Natural killer cell (primary cell): ENCODE data around the gene AFAP1. TPM values are rescaled to one million over a fixed set of nuclear protein-coding genes. Genes with fewer than 3 reads are reported as not detected.

ENCODE experiments used
- ATAC-seq, 3 donors: fragments of 150-1000 bp in 2 of 3; fragments of 200-7000 bp in 1 of 3; cut with Tn5 transposase; 1 replicate in 1 of 3; 2 replicates in 2 of 3; pipeline ENCODE4 v1.10.0; 2021; ENCODE audit warnings: mild to moderate bottlenecking in 2 of 3, moderate library complexity in 2 of 3
- DNase-seq, 2 donors: peaks; one replicate each; pipeline versions ENCODE4 v3.0.0 to v3.0.0-alpha.2; 2013 to 2021; ENCODE audit warnings: mixed read lengths in 1 of 2
- H3K27ac ChIP-seq: one replicate; pipeline ENCODE4 v1.5.1; 2013; ENCODE audit warnings: mild to moderate bottlenecking, low read length
- H3K27me3 ChIP-seq: one replicate; pipeline ENCODE4 v1.6.1; 2013; ENCODE audit warnings: low read length; ENCODE audit not compliant: control insufficient read depth, insufficient read depth
- H3K36me3 ChIP-seq: one replicate; pipeline ENCODE4 v1.6.1; 2013; ENCODE audit warnings: low read length; ENCODE audit not compliant: control insufficient read depth, insufficient read depth
- H3K4me1 ChIP-seq: one replicate; pipeline ENCODE4 v1.6.1; 2013; ENCODE audit warnings: low read length; ENCODE audit not compliant: control insufficient read depth, insufficient read depth
- H3K4me3 ChIP-seq: one replicate; pipeline ENCODE4 v1.5.1; 2013; ENCODE audit warnings: low read length
- H3K9me3 ChIP-seq: one replicate; pipeline ENCODE4 v1.6.1; 2013; ENCODE audit warnings: low read length; ENCODE audit not compliant: control insufficient read depth, insufficient read depth
- H3K27ac Mint-ChIP-seq, 2 donors: one replicate each; pipeline ENCODE4 v1.8.0; 2022; ENCODE audit warnings: mild to moderate bottlenecking in 2 of 2, mixed read lengths in 2 of 2, moderate library complexity in 1 of 2
- H3K27me3 Mint-ChIP-seq, 2 donors: one replicate each; pipeline ENCODE4 v1.8.0; 2022; ENCODE audit warnings: low read depth in 2 of 2, mixed read lengths in 2 of 2
- H3K36me3 Mint-ChIP-seq: one replicate; pipeline ENCODE4 v1.8.0; 2022; ENCODE audit warnings: mixed read lengths
- H3K4me1 Mint-ChIP-seq, 2 donors: one replicate each; pipeline ENCODE4 v1.8.0; 2022; ENCODE audit warnings: mixed read lengths in 2 of 2
- H3K4me3 Mint-ChIP-seq: one replicate; pipeline ENCODE4 v1.8.0; 2022; ENCODE audit warnings: mild to moderate bottlenecking, moderate library complexity, mixed read lengths
- H3K9me3 Mint-ChIP-seq, 2 donors: one replicate each; pipeline ENCODE4 v1.8.0; 2022; ENCODE audit warnings: mixed read lengths in 2 of 2
- WGBS: methylation state at CpG from one replicate; pipeline ENCODE4 v1.1.7; 2013; ENCODE audit warnings: missing lambda C conversion rate; ENCODE audit not compliant: insufficient coverage; 5-methylcytosine and 5-hydroxymethylcytosine counted together
- intact Hi-C: fragments of 100-400 bp; cut with micrococcal nuclease; formaldehyde crosslinking; loops from one replicate; pipeline ENCODE4 v1.14.2; 2022
- total RNA-seq, 4 donors: library from RNA; stranded (reverse); fragments of 120-200 nt in 1 of 4; gene quantifications; one replicate each; pipeline versions ENCODE4 v1.2.3 to v1.2.4, GENCODE V29; 2013 to 2022
- TF ChIP-seq, protein P1 (sequence below): fragments of 200-600 bp; IDR thresholded peaks from one replicate; pipeline ENCODE4 v1.8.0; 2022; ENCODE audit warnings: antibody characterized with exemption

The AFAP1 gene
- total RNA-seq, 3 donors from 2014 or later (not counting 1 experiment from before 2014, with no cell fraction given), result 4.9 to 12.5 (median 9.5) TPM

DNA sequence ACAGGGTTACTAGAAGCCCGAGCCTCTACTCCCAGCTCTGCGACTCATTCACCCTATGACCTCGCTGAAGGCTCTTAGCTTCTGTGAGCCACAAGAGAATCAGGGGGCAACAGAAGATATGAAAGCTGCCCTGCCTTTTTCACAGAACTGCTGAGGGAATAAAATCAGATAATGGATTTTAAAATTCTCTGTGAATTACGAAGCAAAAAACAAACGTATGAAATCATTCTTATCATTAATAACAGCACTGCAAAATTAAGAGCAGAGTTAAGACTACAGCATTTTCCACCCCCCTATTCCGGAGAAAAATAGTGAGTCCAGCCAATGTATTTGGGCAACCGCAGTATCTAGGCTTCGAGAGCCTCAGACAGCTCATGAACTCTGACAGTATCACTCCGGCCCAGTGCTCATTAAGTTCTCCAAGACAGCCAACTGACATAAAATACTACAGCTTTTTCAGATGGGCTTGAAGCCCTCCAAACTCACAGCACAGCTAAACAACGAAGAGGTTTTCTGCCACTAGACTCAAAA lies 33.4 kb downstream of the AFAP1 start:
- no peaks in the 10 kb centered on the region for H3K9me3 ChIP-seq
- Mint-ChIP-seq H3K9me3 (no peaks in the 10 kb centered on the region), H3K4me1 (peaks cover 21 to 32% of the 10 kb centered on the region in 2 donors), H3K4me3 (no peak overlapping the region), H3K27ac (no peak overlapping the region), H3K27me3 (peaks cover 3 to 41% of the 10 kb centered on the region in 2 donors), H3K36me3 (no peaks in the 10 kb centered on the region)
- H3K27ac ChIP-seq, result no peak overlapping the region
- TF ChIP-seq, protein P1, sequence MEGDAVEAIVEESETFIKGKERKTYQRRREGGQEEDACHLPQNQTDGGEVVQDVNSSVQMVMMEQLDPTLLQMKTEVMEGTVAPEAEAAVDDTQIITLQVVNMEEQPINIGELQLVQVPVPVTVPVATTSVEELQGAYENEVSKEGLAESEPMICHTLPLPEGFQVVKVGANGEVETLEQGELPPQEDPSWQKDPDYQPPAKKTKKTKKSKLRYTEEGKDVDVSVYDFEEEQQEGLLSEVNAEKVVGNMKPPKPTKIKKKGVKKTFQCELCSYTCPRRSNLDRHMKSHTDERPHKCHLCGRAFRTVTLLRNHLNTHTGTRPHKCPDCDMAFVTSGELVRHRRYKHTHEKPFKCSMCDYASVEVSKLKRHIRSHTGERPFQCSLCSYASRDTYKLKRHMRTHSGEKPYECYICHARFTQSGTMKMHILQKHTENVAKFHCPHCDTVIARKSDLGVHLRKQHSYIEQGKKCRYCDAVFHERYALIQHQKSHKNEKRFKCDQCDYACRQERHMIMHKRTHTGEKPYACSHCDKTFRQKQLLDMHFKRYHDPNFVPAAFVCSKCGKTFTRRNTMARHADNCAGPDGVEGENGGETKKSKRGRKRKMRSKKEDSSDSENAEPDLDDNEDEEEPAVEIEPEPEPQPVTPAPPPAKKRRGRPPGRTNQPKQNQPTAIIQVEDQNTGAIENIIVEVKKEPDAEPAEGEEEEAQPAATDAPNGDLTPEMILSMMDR, result no peak
- ATAC-seq (no peak), DNase-seq (no peak)
- H3K4me3 ChIP-seq, result no peak overlapping the region
- no peaks in the 10 kb centered on the region for H3K4me1 ChIP-seq
- H3K27me3 ChIP-seq, result no peaks in the 10 kb centered on the region
- WGBS, result 88% methylated on average over 10 of the region's 10 CpGs
- intact Hi-C loops, result no loop called here
- H3K36me3 ChIP-seq, result no peaks in the 10 kb centered on the region

DNA sequence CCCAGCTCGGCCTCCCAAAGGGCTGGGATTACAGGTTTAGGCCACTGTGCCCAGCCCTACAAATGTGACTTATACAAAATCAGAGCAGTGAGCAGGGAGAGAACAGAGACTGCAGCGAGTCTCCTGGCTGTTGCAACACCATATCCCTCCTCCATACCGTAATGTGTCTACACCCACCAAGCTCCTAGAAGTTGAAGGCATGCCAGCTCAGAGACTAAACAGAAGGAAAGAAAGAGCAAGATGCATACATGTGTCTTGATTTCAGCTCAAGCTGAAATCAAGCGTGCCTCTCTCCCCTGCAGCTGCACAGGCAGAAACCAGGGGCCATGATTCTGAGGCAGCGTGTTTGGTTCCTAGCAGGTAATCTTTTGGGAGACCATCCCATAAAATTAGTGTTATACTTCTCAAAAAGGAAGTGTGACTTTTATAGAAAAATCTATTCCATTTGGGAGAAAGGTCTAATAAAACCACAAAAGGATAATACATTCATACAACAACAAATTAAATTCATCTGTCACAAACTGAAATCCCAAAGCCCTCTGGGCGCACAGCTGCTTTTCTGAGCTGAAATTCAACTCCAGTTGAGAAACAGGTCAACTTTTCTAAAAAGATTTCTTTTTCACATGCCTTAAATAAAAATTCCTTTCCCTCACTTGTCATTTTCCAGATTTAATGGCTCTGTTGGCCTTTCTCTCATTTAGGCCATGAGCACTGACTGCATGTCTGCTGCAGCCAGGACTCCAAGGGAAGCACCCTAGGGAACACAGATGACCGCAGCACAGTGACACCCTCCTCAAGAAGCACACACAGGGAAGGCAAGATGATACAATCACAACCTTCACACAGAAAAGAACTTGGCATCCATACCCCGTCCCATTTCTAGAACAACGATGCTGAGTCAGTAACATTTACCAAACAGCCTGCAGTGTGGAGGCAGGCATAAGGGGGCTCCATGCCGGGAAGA lies 34.4 kb downstream of the AFAP1 start:
- intact Hi-C loops, result no loop called here
- Histone ChIP-seq H3K27me3 (no peaks in the 10 kb centered on the region), H3K4me3 (no peak overlapping the region), H3K27ac (no peak overlapping the region), H3K9me3 (no peaks in the 10 kb centered on the region), H3K36me3 (no peaks in the 10 kb centered on the region), H3K4me1 (no peaks in the 10 kb centered on the region)
- no peaks in the 10 kb centered on the region for H3K36me3 Mint-ChIP-seq
- H3K27ac Mint-ChIP-seq, result no peak overlapping the region
- DNase-seq, result no peak
- H3K27me3 Mint-ChIP-seq, result peaks cover 5 to 48% of the 10 kb centered on the region in 2 donors
- H3K4me3 Mint-ChIP-seq, result no peak overlapping the region
- peaks cover 21 to 29% of the 10 kb centered on the region in 2 donors for H3K4me1 Mint-ChIP-seq
- WGBS, result 92% methylated on average over 9 of the region's 10 CpGs
- ATAC-seq, result no peak
- TF ChIP-seq, protein P1, result no peak
- H3K9me3 Mint-ChIP-seq, result no peaks in the 10 kb centered on the region

DNA sequence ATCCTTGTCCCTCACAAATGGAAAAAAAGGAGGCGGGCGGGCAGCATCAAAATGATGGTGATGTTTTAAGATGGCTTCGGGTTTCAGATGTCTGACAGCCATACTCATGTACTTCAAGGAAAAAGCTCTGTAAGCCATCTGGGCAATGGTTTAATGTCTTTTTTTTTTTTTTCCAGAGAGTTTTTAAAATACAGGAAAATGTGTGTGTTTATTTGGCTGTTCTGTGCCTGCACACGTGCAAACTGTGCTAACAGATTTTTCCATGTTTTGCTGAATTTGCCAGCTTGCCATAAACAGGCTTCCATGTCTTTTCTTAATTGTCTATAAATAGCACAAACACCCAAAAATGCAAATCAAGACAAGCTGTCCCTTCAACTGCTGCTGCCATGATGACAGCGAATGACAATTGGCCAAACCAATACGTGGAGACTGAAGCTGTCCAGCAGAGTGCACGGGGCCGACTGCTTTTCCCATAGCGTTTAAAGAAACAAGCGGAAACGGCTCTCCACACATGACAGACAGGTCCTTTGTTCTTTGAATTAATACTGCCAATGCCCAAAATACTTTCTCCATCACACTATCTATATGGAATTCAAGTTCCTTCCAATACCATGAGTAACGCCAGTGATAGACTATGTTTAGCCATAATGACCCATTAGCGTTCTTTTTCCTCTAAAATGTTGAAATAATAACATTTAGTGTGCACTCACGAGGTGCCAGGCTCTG lies 35.7 kb downstream of the AFAP1 start:
- no peaks in the 10 kb centered on the region for H3K27me3 ChIP-seq
- H3K36me3 ChIP-seq, result no peaks in the 10 kb centered on the region
- no peaks in the 10 kb centered on the region for H3K9me3 ChIP-seq
- Mint-ChIP-seq H3K27me3 (peaks cover 5 to 47% of the 10 kb centered on the region in 2 donors), H3K4me3 (no peak overlapping the region), H3K4me1 (peaks cover 15 to 18% of the 10 kb centered on the region in 2 donors), H3K9me3 (no peaks in the 10 kb centered on the region), H3K36me3 (no peaks in the 10 kb centered on the region), H3K27ac (no peak overlapping the region)
- no peak overlapping the region for H3K4me3 ChIP-seq
- TF ChIP-seq, protein P1, result no peak
- 61% methylated on average over 14 of the region's 14 CpGs for WGBS
- no peak overlapping the region for H3K27ac ChIP-seq
- intact Hi-C loops, result no loop called here
- ATAC-seq (no peak), DNase-seq (no peak)
- H3K4me1 ChIP-seq, result no peaks in the 10 kb centered on the region
